HepG2 (cell line): ENCODE measurements around the gene DTYMK.

Source experiments
- JUN ChIP-seq: sonication (generic); formaldehyde crosslinking; IDR thresholded peaks from 2 replicates; pipeline ENCODE4 v1.4.0; 2020; ENCODE audit warnings: mild to moderate bottlenecking, missing genetic modification reagents
- POLR2A ChIP-seq, 2 experiments: IDR thresholded peaks; 2 replicates each; pipeline ENCODE4 v1.6.1; 2011; ENCODE audit warnings: low read depth in 2 of 2, low read length in 2 of 2, mild to moderate bottlenecking in 1 of 2, moderate library complexity in 1 of 2; ENCODE audit not compliant: insufficient read depth in 1 of 2
- POLR2AphosphoS5 ChIP-seq: IDR thresholded peaks from 2 replicates; pipeline ENCODE4 v1.6.1; 2012; ENCODE audit warnings: low read depth, low read length
- SMAD3 ChIP-seq: sonication (generic); formaldehyde crosslinking; IDR thresholded peaks from 2 replicates; pipeline ENCODE4 v1.4.0; 2020; ENCODE audit warnings: missing genetic modification reagents
- SNAI1 ChIP-seq: sonication (generic); formaldehyde crosslinking; IDR thresholded peaks from 2 replicates; pipeline ENCODE4 v1.5.0; 2020; ENCODE audit warnings: mild to moderate bottlenecking, missing genetic modification reagents, borderline replicate concordance
- TBP ChIP-seq: sonication (generic); formaldehyde crosslinking; IDR thresholded peaks from 2 replicates; pipeline ENCODE4 v1.5.0; 2020; ENCODE audit warnings: missing genetic modification reagents
- ZNF274 ChIP-seq: sonication (generic); formaldehyde crosslinking; IDR thresholded peaks from 2 replicates; pipeline ENCODE4 v1.5.1; 2020; ENCODE audit warnings: mild to moderate bottlenecking, missing genetic modification reagents
- ZNF296 ChIP-seq: sonication (generic); formaldehyde crosslinking; conservative IDR thresholded peaks from 2 replicates; pipeline ENCODE4 v1.5.0; 2020; ENCODE audit warnings: mild to moderate bottlenecking, missing genetic modification reagents
- TF ChIP-seq, protein P1 (sequence below): sonication (generic); formaldehyde crosslinking; IDR thresholded peaks from 2 replicates; pipeline ENCODE4 v1.5.0; 2020; ENCODE audit warnings: mild to moderate bottlenecking, missing genetic modification reagents, moderate library complexity
- TF ChIP-seq, protein P2 (sequence below): sonication (generic); formaldehyde crosslinking; IDR thresholded peaks from 2 replicates; pipeline ENCODE4 v1.4.0; 2020; ENCODE audit warnings: missing genetic modification reagents
- TF ChIP-seq, protein P3 (sequence below): sonication (generic); formaldehyde crosslinking; IDR thresholded peaks from 2 replicates; pipeline ENCODE4 v1.4.0; 2020; ENCODE audit warnings: mild to moderate bottlenecking, missing genetic modification reagents, borderline replicate concordance
- TF ChIP-seq, protein P4 (sequence below): sonication (generic); formaldehyde crosslinking; IDR thresholded peaks from 2 replicates; pipeline ENCODE4 v1.4.0; 2020; ENCODE audit warnings: low read depth, missing genetic modification reagents
- TF ChIP-seq, protein P5 (sequence below): IDR thresholded peaks from 2 replicates; pipeline ENCODE4 v1.6.1; 2016; ENCODE audit warnings: low read depth

DNA sequence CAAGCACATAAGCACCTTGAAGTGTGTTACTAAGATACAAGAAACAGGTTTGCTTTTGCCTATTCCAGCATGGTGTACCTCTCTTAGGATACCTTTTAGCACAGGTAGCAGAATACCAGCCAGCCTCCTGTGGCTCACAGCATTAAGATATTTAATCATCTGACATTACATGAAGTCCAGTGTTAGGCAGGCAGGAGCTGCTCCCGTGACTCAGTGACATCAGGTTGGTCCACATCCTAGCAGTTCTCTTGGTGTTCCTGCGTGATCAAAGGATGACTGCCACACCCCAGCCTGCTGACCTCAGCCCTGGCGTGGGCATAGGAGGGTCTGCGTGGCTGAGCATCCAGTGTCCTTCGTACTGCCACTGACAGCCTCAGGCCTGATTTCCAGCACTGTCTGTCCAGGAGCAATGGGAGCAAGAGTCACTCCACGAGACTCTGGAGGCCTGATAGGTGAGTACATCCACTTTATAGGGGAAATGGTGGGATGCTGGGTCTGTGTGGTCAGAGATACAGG is 3.6 kb upstream of the DTYMK start:
- TF ChIP-seq, protein P1, sequence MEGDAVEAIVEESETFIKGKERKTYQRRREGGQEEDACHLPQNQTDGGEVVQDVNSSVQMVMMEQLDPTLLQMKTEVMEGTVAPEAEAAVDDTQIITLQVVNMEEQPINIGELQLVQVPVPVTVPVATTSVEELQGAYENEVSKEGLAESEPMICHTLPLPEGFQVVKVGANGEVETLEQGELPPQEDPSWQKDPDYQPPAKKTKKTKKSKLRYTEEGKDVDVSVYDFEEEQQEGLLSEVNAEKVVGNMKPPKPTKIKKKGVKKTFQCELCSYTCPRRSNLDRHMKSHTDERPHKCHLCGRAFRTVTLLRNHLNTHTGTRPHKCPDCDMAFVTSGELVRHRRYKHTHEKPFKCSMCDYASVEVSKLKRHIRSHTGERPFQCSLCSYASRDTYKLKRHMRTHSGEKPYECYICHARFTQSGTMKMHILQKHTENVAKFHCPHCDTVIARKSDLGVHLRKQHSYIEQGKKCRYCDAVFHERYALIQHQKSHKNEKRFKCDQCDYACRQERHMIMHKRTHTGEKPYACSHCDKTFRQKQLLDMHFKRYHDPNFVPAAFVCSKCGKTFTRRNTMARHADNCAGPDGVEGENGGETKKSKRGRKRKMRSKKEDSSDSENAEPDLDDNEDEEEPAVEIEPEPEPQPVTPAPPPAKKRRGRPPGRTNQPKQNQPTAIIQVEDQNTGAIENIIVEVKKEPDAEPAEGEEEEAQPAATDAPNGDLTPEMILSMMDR (CRISPR knock-in tag) = no peak
- TF ChIP-seq, protein P2, sequence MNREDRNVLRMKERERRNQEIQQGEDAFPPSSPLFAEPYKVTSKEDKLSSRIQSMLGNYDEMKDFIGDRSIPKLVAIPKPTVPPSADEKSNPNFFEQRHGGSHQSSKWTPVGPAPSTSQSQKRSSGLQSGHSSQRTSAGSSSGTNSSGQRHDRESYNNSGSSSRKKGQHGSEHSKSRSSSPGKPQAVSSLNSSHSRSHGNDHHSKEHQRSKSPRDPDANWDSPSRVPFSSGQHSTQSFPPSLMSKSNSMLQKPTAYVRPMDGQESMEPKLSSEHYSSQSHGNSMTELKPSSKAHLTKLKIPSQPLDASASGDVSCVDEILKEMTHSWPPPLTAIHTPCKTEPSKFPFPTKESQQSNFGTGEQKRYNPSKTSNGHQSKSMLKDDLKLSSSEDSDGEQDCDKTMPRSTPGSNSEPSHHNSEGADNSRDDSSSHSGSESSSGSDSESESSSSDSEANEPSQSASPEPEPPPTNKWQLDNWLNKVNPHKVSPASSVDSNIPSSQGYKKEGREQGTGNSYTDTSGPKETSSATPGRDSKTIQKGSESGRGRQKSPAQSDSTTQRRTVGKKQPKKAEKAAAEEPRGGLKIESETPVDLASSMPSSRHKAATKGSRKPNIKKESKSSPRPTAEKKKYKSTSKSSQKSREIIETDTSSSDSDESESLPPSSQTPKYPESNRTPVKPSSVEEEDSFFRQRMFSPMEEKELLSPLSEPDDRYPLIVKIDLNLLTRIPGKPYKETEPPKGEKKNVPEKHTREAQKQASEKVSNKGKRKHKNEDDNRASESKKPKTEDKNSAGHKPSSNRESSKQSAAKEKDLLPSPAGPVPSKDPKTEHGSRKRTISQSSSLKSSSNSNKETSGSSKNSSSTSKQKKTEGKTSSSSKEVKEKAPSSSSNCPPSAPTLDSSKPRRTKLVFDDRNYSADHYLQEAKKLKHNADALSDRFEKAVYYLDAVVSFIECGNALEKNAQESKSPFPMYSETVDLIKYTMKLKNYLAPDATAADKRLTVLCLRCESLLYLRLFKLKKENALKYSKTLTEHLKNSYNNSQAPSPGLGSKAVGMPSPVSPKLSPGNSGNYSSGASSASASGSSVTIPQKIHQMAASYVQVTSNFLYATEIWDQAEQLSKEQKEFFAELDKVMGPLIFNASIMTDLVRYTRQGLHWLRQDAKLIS (CRISPR knock-in tag) = no peak
- no peak for TF ChIP-seq TBP (CRISPR knock-in tag)
- TF ChIP-seq SMAD3 (CRISPR knock-in tag) = no peak
- TF ChIP-seq, protein P3, sequence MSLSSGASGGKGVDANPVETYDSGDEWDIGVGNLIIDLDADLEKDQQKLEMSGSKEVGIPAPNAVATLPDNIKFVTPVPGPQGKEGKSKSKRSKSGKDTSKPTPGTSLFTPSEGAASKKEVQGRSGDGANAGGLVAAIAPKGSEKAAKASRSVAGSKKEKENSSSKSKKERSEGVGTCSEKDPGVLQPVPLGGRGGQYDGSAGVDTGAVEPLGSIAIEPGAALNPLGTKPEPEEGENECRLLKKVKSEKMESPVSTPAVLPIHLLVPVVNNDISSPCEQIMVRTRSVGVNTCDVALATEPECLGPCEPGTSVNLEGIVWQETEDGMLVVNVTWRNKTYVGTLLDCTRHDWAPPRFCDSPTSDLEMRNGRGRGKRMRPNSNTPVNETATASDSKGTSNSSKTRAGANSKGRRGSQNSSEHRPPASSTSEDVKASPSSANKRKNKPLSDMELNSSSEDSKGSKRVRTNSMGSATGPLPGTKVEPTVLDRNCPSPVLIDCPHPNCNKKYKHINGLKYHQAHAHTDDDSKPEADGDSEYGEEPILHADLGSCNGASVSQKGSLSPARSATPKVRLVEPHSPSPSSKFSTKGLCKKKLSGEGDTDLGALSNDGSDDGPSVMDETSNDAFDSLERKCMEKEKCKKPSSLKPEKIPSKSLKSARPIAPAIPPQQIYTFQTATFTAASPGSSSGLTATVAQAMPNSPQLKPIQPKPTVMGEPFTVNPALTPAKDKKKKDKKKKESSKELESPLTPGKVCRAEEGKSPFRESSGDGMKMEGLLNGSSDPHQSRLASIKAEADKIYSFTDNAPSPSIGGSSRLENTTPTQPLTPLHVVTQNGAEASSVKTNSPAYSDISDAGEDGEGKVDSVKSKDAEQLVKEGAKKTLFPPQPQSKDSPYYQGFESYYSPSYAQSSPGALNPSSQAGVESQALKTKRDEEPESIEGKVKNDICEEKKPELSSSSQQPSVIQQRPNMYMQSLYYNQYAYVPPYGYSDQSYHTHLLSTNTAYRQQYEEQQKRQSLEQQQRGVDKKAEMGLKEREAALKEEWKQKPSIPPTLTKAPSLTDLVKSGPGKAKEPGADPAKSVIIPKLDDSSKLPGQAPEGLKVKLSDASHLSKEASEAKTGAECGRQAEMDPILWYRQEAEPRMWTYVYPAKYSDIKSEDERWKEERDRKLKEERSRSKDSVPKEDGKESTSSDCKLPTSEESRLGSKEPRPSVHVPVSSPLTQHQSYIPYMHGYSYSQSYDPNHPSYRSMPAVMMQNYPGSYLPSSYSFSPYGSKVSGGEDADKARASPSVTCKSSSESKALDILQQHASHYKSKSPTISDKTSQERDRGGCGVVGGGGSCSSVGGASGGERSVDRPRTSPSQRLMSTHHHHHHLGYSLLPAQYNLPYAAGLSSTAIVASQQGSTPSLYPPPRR (CRISPR knock-in tag) = no peak
- peak; percentile 28; the same call in 1 of the 2 replicates for TF ChIP-seq POLR2AphosphoS5
- no peak for TF ChIP-seq SNAI1 (CRISPR knock-in tag)
- no peak for TF ChIP-seq ZNF274 (CRISPR knock-in tag)
- TF ChIP-seq ZNF296 (CRISPR knock-in tag) = no peak
- TF ChIP-seq JUN = no peak
- TF ChIP-seq, protein P4, sequence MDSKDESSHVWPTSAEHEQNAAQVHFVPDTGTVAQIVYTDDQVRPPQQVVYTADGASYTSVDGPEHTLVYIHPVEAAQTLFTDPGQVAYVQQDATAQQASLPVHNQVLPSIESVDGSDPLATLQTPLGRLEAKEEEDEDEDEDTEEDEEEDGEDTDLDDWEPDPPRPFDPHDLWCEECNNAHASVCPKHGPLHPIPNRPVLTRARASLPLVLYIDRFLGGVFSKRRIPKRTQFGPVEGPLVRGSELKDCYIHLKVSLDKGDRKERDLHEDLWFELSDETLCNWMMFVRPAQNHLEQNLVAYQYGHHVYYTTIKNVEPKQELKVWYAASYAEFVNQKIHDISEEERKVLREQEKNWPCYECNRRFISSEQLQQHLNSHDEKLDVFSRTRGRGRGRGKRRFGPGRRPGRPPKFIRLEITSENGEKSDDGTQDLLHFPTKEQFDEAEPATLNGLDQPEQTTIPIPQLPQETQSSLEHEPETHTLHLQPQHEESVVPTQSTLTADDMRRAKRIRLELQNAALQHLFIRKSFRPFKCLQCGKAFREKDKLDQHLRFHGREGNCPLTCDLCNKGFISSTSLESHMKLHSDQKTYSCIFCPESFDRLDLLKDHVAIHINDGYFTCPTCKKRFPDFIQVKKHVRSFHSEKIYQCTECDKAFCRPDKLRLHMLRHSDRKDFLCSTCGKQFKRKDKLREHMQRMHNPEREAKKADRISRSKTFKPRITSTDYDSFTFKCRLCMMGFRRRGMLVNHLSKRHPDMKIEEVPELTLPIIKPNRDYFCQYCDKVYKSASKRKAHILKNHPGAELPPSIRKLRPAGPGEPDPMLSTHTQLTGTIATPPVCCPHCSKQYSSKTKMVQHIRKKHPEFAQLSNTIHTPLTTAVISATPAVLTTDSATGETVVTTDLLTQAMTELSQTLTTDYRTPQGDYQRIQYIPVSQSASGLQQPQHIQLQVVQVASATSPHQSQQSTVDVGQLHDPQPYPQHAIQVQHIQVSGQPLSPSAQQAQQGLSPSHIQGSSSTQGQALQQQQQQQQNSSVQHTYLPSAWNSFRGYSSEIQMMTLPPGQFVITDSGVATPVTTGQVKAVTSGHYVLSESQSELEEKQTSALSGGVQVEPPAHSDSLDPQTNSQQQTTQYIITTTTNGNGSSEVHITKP (CRISPR knock-in tag) = no peak
- peak; percentile 58; a peak in 3 of 4 replicates for TF ChIP-seq POLR2A (IDR thresholded peaks at IDR 0.05; ENCODE audit: insufficient read depth in 1 of 2, low read depth in 2 of 2, low read length in 2 of 2)
- TF ChIP-seq, protein P5, sequence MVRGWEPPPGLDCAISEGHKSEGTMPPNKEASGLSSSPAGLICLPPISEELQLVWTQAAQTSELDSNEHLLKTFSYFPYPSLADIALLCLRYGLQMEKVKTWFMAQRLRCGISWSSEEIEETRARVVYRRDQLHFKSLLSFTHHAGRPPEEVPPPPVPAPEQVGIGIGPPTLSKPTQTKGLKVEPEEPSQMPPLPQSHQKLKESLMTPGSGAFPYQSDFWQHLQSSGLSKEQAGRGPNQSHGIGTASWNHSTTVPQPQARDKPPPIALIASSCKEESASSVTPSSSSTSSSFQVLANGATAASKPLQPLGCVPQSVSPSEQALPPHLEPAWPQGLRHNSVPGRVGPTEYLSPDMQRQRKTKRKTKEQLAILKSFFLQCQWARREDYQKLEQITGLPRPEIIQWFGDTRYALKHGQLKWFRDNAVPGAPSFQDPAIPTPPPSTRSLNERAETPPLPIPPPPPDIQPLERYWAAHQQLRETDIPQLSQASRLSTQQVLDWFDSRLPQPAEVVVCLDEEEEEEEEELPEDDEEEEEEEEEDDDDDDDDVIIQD (CRISPR knock-in tag) = no peak
